ENCODE data around the gene LMF1. TPM values are rescaled to one million over a fixed set of nuclear protein-coding genes. Genes with fewer than 3 reads are reported as not detected.

LMF1 gene
- total RNA-seq, 4 donors from 2014 or later, result 23.2 to 97.8 (median 89.1) TPM

DNA sequence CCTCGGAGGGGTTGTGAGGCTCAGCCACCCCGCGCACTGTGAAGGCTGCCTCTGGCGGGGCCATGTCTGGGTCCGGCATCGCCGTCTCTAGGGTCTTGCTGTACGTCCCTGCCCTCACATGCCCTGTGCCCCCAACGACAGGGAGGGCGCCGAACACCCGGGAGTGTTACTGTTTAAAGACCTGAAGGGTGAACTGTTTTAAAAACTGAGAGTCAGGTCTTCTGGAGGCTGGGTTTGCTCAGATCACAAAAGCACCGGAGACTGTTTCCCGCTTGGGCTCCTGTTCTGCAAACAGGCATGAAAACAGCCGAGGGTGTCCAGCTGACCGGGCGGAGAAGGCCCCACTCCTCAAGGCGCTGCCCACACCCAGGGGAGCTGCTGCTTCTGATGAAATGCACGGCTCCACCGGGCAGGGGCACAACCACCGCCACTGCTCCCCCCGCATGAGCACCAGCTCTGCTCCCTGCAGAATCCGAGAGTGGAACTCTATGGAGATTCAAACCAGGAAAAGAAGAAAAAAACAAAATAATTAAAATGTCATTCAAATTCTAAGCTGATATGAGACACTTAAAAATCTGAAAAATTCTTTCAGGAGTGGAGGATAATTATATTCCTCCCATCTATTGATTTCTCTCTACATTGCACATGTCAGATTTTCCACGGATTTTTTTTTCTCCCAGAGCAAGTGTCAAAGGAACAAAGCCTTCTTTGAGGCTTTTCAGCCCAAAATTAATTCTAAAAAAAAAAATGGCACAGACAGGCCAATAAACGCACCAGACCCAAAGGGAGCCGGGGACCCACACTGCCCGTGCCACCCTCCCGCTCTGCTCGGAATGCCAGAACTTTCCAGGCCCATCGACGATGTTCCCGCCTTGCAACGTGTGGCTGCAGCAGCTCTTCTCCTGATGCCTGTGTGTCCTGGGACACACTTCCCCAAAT, 74.3 kb downstream of the LMF1 start:
- Histone ChIP-seq H3K4me3 (replicated peaks in 1 of 3) (no peak overlapping the region), H3K27me3 (no peaks in the 10 kb centered on the region), H3K36me3 (peaks cover 0 to 6% of the 10 kb centered on the region in 2 donors), H3K9me3 (no peaks in the 10 kb centered on the region), H3K4me1 (no peaks in the 10 kb centered on the region), H3K27ac (no peak overlapping the region)
- no peak for TF ChIP-seq POLR2A (IDR thresholded peaks at IDR 0.05)
- TF ChIP-seq, protein P1, sequence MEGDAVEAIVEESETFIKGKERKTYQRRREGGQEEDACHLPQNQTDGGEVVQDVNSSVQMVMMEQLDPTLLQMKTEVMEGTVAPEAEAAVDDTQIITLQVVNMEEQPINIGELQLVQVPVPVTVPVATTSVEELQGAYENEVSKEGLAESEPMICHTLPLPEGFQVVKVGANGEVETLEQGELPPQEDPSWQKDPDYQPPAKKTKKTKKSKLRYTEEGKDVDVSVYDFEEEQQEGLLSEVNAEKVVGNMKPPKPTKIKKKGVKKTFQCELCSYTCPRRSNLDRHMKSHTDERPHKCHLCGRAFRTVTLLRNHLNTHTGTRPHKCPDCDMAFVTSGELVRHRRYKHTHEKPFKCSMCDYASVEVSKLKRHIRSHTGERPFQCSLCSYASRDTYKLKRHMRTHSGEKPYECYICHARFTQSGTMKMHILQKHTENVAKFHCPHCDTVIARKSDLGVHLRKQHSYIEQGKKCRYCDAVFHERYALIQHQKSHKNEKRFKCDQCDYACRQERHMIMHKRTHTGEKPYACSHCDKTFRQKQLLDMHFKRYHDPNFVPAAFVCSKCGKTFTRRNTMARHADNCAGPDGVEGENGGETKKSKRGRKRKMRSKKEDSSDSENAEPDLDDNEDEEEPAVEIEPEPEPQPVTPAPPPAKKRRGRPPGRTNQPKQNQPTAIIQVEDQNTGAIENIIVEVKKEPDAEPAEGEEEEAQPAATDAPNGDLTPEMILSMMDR (IDR thresholded peaks at IDR 0.05), result no peak
- intact Hi-C loops (cut with DNase I), result no loop called here
- DNase-seq, result no peak
- 89 to 90% methylated on average over 17 to 30 of the region's 33 CpGs for WGBS, 2 donors

DNA sequence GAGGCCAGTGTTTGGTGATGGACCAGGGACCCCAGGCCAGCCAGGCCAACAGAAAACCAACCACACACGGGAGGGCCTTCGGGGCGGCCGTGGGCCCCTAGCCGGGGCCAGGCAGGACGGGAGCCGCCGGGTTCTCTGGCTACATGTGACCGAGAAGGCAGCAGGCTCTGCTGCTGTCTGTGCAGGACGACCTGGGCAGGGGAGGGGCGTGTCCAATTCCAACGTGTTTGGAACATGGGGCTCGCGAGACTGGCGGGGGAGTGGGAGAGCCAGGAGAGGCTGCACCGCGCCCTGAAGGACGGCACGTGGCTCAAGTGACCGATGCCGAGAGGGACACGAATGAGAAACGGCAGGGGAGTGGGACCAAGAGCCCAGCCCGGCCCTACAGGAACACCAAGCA, 75.4 kb downstream of the LMF1 start:
- Histone ChIP-seq H3K4me3 (replicated peaks in 1 of 3) (no peak overlapping the region), H3K27ac (no peak overlapping the region), H3K4me1 (no peaks in the 10 kb centered on the region), H3K36me3 (peaks cover 0 to 7% of the 10 kb centered on the region in 2 donors), H3K9me3 (no peaks in the 10 kb centered on the region), H3K27me3 (no peaks in the 10 kb centered on the region)
- intact Hi-C loops (cut with DNase I), result no loop called here
- DNase-seq, result no peak
- TF ChIP-seq, protein P1 (IDR thresholded peaks at IDR 0.05), result no peak
- TF ChIP-seq POLR2A (IDR thresholded peaks at IDR 0.05), result no peak
- 91% methylated on average over 14 to 20 of the region's 24 CpGs for WGBS, 2 donors

DNA sequence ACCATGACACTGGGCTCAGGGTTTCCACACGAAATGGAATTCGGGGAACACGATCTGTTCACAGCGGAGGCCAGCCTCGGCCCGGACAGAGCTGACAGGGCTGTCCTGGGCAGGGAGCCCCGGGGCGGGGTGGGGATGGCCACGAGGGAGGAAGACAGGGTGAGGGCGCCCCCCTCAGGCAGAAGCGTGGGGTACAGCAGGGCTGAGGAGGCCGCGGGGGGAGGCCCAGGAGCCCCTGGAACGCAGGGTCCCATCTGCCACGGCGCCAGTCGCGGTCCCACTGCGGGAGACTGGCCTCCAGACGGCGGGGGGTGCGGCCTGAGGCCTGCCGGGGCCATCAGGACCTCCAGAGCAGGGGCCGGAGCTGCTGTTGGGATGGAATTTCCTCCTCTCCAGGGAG, 75.9 kb downstream of the LMF1 start:
- TF ChIP-seq POLR2A (IDR thresholded peaks at IDR 0.05), result no peak
- TF ChIP-seq, protein P1 (IDR thresholded peaks at IDR 0.05), result no peak
- H3K27ac ChIP-seq, result no peak overlapping the region
- H3K4me1 ChIP-seq, result no peaks in the 10 kb centered on the region
- intact Hi-C loops (cut with DNase I), result no loop called here
- no peak overlapping the region for H3K4me3 ChIP-seq (replicated peaks in 1 of 3)
- no peaks in the 10 kb centered on the region for H3K9me3 ChIP-seq
- H3K36me3 ChIP-seq, result peaks cover 0 to 7% of the 10 kb centered on the region in 2 donors
- H3K27me3 ChIP-seq, result no peaks in the 10 kb centered on the region
- WGBS, 2 donors, result 89 to 90% methylated on average over 15 to 22 of the region's 24 CpGs
- no peak for DNase-seq

DNA sequence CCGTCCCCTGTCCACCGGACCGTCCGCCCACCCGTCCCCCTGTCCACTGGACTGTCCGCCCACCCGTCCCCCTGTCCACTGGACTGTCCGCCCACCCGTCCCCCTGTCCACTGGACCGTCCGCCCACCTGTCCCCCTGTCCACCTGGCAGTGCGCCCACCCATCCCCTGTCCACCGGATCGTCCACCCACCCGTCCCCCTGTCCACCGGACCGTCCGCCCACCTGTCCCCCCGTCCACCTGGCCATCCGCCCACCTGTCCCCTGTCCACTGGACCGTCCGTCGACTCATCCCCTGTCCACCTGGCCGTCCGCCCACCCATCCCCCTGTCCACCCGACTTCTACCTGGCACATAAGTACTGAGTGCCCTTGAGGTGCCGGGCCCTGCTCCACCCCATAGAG, 76.6 kb downstream of the LMF1 start:
- H3K36me3 ChIP-seq, result peaks cover 0 to 7% of the 10 kb centered on the region in 2 donors
- intact Hi-C loops (cut with DNase I), result no loop called here
- no peak for TF ChIP-seq POLR2A (IDR thresholded peaks at IDR 0.05)
- TF ChIP-seq, protein P1 (IDR thresholded peaks at IDR 0.05), result no peak
- no peaks in the 10 kb centered on the region for H3K9me3 ChIP-seq
- no peaks in the 10 kb centered on the region for H3K4me1 ChIP-seq
- DNase-seq, result no peak
- no peak overlapping the region for H3K27ac ChIP-seq
- WGBS, 2 donors, result 84 to 89% methylated on average over 21 to 22 of the region's 27 CpGs
- no peak overlapping the region for H3K4me3 ChIP-seq (replicated peaks in 1 of 3)
- H3K27me3 ChIP-seq, result no peaks in the 10 kb centered on the region

DNA sequence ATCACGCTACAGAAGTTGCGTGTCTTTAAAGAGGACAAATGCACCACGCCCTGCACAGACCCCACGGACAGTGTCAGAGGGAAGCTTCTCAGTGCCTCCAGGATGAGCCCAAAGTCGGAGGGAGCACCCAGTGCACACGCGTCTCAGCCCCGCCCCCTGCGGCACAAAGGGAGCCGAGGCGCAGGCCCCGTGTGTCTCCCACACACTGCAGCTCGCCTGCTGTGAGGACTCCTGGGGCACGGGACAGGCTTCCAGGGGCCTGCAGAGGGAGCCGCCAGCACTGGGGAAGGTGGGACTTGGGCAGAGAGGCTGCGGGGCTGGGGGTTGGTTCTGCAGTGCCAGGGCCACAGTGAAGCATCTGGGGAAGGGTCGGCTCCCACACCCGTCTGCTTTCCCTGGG, 77.4 kb downstream of the LMF1 start:
- Histone ChIP-seq H3K4me3 (replicated peaks in 1 of 3) (no peak overlapping the region), H3K36me3 (peaks cover 0 to 7% of the 10 kb centered on the region in 2 donors), H3K27me3 (no peaks in the 10 kb centered on the region), H3K4me1 (no peaks in the 10 kb centered on the region), H3K27ac (no peak overlapping the region), H3K9me3 (no peaks in the 10 kb centered on the region)
- no peak for DNase-seq
- intact Hi-C loops (cut with DNase I), result no loop called here
- no peak for TF ChIP-seq POLR2A (IDR thresholded peaks at IDR 0.05)
- TF ChIP-seq, protein P1 (IDR thresholded peaks at IDR 0.05), result no peak
- 89 to 100% methylated on average over 5 to 15 of the region's 18 CpGs for WGBS, 2 donors
